ENCODE measurements around the gene PRICKLE2.

DNA sequence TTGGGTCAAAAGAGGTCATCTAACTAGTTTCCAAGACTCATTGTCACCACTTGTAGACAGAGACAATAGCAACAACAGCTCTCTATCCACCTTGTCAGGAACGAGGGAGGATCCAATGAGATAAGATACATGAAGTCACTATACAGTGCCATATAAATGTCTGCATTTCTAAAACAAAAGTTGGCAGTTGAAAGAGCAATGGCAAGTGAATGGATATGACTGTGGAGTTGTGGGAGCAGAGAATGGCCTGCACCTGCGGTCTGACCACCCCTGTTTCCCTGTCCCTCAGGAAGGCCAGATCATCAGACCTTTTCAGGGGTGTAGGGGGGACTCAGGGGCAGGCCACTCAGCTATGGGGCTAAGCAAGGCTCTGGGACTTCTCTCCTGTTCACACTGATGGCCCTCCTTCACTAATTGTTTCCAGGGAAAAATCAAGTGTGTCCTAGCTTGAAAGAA lies 161.3 kb downstream of the PRICKLE2 start:
- TF ChIP-seq CTCF (IDR thresholded peaks at IDR 0.05), result no peak
- TF ChIP-seq POLR2A (IDR thresholded peaks at IDR 0.05), result no peak
